Fibroblast of skin of right biceps (primary cell): ENCODE measurements around the gene STRBP.
"Not testable (repeated sequence)": the region's sequence is repeated elsewhere in the genome, so short reads cannot be mapped to it uniquely, and the experiment has no call there.

Source experiments
- DNase-seq: peaks from one replicate; pipeline ENCODE4 v3.0.0-alpha.2; 2013

Gene STRBP

DNA sequence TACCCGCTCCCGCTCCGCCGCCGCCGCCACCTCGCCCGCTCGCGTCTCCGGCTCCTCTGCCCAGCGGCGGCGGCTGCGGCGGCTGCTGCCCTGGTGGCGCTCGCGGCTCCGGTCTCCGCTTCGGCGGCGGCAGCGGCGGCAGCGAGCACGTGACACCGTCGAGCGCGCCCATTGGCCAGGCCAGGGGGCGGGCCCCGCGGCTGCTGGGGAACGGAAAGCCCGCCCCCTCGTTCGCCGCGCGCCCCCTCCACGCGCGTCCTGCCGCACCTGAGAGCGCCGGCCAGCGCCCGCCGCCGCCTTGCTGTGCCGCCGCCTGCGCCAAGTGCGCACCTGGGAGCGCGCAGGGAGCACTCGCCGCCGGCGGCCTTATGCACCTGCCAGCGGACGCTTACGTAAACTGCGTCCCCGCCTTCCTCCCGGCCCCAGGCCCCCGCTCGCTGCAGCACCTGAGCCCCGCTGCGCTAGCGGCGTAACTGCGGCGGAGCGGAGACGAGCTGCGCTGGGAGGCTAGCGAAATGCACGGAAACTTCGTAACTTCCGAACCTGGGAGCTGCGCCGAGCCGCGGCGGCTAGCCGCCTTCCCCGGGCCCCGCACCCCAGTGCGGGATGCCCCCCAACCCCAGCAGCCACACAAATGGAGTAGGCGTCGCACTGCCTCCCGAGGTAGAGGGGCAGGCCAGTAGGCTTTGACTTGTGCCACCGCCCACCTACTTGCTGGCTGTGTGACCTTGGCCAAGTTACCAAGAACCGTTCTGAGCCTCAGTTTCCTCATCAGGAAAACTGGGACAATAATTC, at the start of gene STRBP:
Gene STRBP, minus strand, starts transcription at position 122 of the 795 bp plus-strand sequence. CDS start 84,452 bp downstream, outside the sequence.
- peak; percentile 81 for DNase-seq

DNA sequence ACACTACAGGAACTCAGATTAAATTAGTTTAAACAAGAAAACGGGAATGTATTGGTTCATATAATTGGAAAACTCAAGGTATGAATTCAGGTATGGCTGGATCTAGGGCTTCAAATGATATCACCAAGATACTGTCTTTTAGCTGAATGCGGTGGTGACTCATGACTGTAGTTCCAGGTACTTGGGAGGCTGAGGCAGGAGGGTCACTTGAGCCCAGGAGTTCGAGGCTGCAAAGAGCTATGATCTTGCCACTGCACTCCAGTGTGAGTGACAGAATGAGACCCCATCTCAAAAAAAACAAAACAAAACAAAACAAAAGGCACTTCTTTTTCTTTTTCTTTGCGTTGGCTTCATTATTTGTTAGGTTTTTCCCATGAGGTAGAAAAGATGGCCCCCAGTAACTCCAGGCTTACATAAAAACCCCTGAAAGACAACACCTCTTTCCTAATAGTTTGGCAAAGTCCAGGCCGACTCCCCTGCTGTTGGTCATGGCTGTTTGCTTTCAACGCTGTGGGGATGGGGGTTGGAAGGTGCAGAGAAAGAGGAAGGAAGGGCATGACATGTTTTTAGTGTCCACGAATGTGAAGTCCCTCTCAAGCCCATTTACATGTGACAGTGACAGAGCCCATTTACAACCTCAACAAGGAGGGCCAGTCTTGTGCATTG, 47.8 kb upstream of the STRBP start:
- DNase-seq: no peak

DNA sequence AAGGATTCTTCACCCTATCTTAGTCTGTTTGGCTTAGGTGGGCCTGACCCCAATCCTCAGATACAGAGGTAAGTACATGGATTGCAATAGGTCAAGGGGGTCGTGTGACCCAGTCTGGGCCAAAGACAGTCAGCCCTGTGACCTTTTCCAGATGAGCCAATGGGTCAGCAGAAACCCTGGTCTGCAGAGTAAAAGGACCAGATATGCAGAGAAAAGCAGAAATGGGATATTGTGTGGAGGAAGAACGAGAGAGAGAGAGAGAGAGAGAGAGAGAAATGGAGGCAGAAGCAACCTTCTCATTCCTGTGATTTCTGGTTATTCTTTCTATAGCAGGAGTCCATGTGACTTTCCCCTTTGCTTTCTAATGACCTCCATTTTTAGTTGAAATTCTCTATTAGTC, 47.2 kb upstream of the STRBP start:
- no peak for DNase-seq

DNA sequence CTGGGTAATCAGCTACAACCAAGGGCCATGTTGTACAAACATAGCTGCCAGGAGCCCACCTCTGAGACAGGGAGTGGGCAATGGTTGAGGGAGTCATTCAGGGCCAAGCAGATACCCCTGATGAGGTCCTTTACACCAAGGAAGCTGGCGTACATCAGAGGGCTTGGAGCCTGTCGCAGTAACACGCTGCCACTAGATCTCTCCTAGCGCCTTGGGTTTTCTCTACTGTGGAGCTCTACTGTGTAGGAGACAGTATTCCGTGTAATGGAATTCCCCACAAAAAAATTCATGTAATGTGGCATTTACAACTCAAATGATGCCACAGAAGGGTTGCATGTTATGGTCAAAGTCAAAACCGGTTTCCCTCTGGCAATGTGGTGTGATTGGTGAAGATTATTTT, 46.2 kb upstream of the STRBP start:
- no peak for DNase-seq

DNA sequence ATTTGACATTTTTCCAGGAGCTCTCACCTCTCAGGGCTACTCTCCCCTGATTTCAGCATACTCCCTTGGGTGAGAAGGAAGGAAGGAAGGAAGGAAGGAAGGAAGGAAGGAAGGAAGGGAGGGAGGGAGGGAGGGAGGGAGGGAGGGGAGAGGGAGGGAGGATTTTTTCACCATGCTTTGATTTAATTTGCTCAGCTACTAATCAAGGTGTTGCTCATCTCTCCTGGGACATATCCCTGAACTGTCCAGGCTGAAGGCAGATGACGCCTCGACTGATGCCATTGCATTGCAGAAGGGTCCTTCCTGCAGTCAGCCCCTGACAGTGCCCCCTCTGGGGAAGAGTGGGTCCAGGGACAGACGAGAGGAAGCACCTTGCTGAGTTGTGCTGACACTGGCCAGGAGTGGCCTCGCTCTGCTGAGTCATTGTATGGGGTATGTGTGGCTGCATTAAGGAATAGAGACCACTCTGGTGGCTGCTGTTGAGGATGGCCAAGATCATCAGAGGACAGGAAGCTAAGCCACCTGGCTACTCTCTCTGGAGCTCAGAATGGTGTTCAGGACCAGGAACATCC, 44.0 kb upstream of the STRBP start:
- no peak for DNase-seq

DNA sequence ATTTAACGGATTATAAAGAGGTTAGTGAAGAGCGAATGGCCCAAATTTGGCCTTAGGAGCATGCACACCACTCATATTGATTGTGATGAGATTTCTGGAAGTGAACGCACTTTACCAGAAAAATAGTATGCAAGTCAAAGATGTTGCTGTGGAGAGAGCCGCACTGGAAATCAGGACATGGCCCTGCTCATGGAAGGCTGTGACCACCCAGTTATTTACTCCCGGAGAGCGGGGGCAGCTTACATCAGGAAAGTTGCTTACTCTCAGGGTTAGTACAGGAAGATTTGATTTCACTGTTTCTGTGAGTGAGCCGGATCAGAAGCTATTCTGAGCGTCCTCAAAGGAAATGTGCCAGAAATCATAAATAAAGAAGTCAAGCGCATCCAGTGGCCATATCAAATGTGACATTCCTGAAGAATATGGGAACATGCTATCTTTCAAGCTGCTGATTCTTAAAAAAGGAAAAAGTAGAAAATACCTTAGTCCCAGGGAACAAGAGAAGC, 42.9 kb upstream of the STRBP start:
- DNase-seq: no peak

DNA sequence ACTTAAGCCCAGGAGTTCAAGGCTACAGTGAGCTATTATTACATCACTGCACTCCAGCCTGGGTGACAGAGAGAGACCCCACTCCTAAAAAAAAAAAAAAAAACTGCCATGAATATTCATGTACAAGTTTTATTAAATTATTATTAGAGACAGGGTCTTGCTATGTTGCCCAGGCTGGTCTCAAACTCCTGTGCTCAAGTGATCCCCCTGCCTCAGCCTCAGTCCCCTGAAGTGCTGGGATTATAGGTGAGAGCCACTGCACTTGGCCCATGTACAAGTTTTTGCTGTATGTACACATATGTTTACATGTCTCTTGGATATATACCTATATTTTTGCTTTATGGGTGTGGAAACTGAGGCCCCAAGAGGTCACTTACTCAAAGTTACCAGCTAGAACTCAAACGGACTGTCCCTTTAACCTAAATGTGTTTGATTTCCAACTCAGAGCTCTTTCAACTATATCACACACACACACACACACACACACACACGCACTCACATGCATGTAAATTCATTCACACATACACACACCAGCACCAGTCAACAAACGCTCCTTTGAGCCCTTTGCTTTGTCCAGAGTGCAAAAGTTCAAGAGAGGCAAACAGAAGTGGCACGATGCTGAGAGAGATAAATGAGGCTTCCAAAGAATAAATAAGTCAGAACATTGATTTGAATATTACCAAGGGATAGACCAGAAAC, 42.3 kb upstream of the STRBP start:
- DNase-seq: no peak

DNA sequence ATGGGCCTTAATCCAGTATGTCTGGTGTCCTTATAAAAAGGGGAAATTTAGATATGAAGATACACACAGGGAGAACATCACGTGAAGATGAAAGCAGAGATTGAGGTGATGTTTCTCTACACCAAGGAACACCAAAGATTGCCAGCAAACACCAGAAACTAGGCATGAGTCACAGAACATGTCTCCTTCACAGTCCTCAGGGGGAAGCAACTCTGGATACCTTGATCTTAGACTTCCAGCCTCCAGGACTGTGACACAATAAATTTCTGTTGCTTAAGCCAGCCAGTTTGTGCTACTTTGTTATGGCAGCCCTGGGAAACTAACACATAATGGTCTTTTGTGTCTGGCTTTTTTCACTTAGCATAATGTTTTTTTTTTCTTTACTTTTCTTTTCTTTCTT, 41.2 kb upstream of the STRBP start:
- DNase-seq: no peak

DNA sequence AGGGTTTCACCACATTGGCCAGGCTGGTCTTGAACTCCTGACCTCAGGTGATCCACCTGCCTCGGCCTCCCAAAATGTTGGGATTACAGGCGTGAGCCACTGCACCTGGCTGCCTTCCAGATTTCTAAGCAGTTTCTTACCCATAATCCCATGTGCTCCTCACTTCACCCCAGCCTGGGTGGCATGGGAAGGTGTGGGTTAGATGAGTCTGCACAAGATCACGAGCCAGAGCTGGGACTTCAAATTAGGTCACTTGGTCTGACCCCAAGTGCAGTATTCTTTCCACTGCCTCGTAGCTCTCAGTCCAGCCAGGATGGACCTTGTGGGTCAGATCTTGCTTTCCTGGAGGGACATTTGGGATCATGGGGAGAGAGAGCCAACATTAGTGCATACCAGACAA, 37.5 kb upstream of the STRBP start:
- DNase-seq: no peak

DNA sequence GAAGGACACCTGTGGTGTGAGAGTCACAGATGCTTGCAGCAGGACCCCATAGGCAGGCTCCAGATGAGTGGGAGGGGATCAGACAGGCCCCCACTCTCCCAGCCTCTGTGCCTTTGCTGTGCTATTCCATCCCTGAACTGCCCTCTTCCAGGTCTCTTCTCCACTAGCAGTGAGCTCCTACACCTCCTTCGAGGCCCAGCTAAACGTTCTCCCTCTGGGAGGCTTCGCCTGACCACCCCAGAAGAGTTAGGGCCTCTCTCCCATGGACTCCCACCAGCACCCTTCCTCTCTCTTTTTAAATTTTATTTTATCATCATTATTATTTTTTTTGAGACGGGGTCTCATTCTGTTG, 35.9 kb upstream of the STRBP start:
- DNase-seq: no peak

DNA sequence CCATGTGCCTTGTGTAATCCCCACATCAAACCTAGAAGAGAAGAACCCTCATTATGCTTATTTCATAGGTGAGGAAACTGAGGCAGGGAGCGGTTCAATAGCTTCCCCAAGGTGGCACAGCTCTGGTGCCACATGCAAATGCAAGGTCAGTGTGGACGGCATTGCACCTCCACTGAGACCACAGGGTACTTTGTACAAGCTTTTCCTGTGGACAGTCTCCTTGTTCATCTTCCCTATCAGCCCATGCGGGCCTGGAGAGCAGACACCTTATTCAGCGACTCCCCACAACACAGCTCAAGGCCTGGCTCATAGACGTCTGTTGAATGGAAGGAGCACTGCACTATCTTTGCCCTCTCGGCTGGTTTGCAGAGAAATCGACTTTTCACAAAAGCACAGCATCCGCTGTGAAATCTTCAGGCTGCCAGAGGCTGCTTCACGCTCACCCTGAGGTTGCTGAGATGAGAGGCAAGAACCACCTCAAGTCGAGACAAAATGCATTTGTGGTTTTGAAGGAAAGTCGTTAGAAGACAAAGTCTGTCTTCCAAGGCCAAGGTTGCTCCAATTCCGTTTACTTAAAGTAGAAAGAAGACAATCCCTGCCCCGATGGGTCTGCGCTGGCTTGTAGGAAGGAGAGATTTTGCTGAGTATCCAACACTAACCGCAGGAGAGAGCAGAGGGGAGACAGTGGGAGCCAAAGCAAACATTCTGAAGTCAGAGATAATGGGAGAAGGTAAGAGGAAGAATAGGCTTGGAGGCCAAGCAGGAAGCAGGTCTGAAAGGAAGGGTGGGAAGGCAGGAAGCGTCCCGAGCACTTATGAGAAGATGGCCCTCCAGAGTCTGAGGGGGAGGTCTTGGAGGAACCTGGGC, 34.2 kb upstream of the STRBP start:
- no peak for DNase-seq

DNA sequence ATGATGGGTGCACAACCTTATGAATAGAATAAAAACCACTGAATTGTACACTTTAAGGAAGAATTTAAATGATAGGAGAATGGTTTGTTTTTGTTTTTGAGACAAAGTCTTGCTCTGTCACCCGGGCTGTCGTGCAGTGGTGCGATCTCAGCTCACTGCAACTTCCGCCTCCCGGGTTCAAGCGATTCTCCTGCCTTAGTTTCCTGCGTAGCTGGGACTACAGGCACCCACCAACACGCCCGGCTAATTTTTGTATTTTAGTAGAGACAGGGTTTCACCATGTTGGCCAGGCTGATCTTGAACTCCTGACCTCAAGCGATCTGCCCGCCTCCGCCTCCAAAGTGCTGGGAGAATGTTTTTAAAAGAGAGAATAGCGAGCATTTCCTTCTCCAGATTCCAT, 33.5 kb upstream of the STRBP start:
- not testable (repeated sequence) for DNase-seq

DNA sequence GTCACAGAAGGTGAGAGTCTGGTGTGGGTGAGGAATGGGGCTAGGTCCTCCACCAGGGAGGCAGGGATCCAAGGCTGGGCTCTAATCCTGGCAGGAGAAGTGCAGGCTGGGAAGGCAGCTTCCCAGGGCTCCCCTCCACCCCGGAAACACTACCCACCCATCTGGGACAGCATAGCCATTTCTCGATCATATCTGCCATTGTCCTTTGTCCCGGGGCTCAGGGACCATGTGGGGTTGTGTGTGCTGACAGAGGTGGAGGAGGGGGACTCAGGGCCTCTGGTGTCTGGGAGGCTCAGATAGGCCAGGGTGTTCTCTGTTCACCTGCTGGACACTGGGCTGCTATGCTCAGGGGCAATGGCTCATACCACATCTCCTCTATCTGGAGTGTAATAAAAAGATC, 32.2 kb upstream of the STRBP start:
- no peak for DNase-seq

DNA sequence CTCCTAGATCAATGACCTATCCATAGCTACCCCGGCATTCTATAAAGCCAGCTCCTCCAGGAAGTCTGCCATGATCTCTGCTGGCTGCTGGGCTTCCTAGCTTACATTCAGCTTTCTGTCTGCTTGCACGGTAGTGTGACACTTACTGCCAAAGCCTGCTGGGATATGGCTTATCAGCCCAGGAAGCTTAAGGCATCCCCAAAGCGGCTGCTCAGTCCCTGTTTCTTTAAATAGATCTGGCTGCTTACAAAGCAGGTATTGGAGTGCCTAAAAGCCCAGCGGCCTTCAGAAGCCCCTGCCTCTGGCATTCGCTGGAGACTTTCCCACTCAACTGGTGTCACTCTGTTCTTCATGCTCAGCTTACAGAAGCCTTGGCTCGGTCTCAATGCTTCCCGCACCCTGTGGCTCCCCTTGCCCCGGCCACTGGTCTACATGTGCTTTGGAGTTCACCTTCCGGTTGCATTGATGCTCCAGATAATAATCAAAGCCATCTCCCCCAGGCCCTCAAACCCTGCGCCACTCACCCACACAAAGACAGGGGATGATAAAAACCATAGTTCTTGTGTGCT, 31.3 kb upstream of the STRBP start:
- DNase-seq: no peak

DNA sequence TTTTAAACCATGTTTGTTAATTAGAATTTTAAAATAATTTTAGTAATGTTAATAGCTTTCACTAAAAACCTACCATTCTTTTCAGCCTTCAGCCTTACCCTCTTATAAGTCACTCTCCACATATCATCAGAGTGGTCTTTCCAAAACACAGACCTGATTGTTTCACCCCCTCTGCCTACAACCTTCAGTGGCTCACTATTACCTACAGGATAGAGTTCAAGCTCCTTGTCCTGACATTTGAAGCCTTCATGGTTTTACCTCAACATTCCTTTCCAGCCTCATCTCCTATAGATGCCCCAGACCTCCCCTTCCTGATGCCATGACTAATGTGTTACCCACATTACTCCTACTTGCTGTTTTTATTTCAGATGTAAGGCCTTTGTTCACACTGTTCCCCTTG, 27.8 kb upstream of the STRBP start:
- no peak for DNase-seq

DNA sequence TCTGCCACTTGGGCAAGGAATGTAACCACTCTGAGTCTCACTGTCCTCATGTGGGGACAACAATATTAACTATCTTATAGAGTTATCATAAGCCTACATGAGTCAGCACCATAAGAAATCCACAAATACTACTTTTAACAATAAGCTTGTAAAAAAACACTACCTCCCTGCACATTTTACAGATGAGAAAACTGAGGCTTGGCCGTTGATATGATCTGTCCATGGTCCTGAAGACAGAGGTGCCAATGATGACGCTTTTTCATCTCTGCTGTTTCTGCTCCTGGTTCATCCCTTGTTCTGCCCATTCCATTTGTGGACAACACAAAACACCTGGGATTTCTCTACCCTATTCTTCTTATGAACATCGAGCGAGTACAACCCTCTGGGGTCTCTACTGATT, 23.4 kb upstream of the STRBP start:
- no peak for DNase-seq

DNA sequence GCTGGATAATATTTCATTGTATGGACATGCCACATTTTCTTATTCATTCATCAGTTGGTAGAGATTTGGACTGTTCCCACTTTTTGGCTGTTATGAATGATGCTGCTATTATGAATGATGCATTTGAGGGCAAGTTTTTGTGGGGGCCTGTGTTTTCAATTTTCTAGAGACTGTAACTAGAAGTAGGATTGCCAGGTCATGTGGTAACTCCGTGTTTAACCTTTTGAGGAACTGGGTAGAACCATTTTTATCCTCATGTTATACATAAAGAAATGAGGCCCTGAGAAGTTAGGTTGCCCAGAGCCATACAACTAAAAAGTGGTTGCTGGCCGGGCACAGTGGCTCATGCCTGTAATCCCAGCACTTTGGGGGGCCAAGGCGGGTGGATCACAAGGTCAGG, 22.4 kb upstream of the STRBP start:
- DNase-seq: no peak

DNA sequence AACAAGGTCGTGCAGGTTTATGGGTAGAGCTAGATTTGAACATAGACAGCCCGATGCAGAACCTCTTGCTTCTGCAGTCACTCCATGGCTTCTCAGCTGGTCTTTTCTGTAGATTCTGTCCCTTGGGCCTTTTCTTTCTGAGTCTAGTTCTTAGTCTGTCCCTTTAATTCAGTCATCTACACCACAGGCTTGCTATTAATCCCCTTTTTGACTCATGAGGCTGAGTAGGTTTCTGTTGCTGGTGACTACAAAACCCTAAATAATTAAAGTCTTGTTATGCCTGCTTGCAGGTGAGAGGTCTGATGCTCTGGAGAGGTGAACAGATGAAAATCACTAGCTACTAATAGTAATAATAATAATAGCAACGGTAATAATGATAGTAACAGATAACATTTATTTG, 19.3 kb upstream of the STRBP start:
- DNase-seq: no peak

DNA sequence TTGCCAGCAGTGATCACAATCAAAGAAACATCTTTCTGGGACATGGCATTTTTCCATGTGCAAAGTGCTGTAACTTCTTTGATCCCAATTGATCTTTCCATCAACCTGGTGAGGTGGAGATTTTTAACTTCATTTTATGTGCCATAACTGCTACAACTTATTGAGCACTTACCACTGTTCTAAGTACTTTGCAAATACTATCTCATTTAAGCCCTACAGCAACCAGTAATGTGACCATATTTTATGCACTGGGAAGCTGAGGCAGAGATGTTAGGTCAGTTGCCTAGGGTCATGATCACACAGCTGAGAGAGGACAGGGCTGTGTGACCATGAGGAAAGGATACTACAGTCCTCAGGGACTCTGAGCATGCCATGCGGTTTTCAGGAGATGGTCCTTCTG, 17.9 kb upstream of the STRBP start:
- no peak for DNase-seq

DNA sequence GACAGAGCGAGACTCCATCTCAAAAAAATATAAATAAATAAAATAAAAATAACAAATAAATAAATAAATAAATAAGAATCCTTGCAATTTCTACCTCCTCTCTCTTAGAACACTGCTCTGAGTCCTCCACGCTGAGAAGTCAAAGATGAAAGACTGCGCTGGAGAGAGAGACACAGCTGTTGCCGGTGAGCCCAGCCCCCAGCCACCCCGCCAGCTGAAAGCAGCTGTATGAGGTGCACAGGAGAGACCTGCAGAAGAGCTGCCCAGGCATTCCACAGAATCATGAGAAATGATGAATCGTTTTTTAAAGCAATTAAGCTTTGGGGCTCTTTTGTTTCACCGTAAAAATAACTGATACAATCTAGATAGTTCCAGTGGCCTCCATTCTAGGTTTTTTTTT, 16.3 kb upstream of the STRBP start:
- no peak for DNase-seq

DNA sequence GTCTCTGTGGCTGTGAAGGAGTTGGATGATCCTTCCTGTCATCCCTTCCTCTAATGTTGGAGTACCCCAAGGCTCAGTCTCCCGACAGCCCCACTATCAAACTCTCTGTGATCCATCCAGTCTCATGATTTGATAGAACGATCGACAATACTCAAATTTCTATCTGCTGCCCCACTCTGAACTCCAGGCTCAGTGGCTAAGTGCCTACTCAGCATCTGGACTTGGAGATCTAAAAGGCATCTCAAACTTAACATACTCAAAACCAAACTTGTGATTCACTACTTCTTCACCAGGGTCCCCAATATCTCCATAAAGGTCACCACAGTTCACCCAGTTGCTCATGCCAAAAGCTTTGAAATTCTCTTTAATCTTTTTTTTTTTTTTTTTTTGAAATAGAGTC, 15.1 kb upstream of the STRBP start:
- no peak for DNase-seq

DNA sequence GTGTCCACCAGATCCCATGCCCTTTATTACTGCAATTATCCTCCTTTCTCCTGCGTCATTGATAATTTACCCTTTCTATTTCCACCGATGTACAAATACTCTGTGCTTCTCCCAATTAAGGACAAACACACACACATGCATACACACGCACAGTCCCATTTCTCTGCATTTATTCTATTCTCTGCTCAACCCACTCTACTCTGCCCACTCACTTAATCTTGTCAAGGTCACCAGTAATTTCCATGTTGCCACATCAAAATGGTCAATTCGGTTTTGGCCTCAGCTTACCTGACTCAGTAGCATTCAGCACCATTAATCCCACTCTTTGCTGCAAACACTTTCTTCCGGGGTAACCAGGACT, 14.6 kb upstream of the STRBP start:
- DNase-seq: no peak
